ENCODE measurements around the gene GNG13. TPM values are rescaled to one million over a fixed set of nuclear protein-coding genes. Genes with fewer than 3 reads are reported as not detected.
A peak's percentile ranks its signal among the peaks of the same experiment; 100 is the strongest.

The GNG13 gene
- total RNA-seq, 3 donors from 2014 or later (not counting 1 experiment from before 2014, with no cell fraction given): not detected

GRCh38 chr16:787321-787966, 13.1 kb downstream of the GNG13 start:
- H3K27ac ChIP-seq (ENCODE audit: low read length): no peak overlapping the region
- no peaks in the 10 kb centered on the region for H3K27me3 ChIP-seq (ENCODE audit: control insufficient read depth, insufficient read depth, low read length)
- H3K36me3 ChIP-seq (ENCODE audit: control insufficient read depth, insufficient read depth, low read length): peaks cover 5% of the 10 kb centered on the region
- H3K9me3 ChIP-seq (ENCODE audit: control insufficient read depth, insufficient read depth, low read length): no peaks in the 10 kb centered on the region
- intact Hi-C loops (cut with micrococcal nuclease): no loop called here
- peak overlapping the region; percentile 86 for H3K4me3 Mint-ChIP-seq
- TF ChIP-seq, protein P1, sequence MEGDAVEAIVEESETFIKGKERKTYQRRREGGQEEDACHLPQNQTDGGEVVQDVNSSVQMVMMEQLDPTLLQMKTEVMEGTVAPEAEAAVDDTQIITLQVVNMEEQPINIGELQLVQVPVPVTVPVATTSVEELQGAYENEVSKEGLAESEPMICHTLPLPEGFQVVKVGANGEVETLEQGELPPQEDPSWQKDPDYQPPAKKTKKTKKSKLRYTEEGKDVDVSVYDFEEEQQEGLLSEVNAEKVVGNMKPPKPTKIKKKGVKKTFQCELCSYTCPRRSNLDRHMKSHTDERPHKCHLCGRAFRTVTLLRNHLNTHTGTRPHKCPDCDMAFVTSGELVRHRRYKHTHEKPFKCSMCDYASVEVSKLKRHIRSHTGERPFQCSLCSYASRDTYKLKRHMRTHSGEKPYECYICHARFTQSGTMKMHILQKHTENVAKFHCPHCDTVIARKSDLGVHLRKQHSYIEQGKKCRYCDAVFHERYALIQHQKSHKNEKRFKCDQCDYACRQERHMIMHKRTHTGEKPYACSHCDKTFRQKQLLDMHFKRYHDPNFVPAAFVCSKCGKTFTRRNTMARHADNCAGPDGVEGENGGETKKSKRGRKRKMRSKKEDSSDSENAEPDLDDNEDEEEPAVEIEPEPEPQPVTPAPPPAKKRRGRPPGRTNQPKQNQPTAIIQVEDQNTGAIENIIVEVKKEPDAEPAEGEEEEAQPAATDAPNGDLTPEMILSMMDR (IDR thresholded peaks at IDR 0.05): no peak
- peak overlapping the region; percentile 84 for H3K4me3 ChIP-seq (ENCODE audit: low read length)
- no peaks in the 10 kb centered on the region for H3K9me3 Mint-ChIP-seq
- peaks cover 0 to 9% of the 10 kb centered on the region in 2 donors for H3K4me1 Mint-ChIP-seq
- WGBS (ENCODE audit: insufficient coverage): 47% methylated on average over 47 of the region's 47 CpGs
- H3K27me3 Mint-ChIP-seq (ENCODE audit: low read depth in 2 of 2): no peaks in the 10 kb centered on the region
- peak in 1 of 2 donors; percentile 23 for DNase-seq
- peak overlapping the region; percentile 38 to 71 for H3K27ac Mint-ChIP-seq
- peaks cover 29% of the 10 kb centered on the region for H3K4me1 ChIP-seq (ENCODE audit: control insufficient read depth, insufficient read depth, low read length)
- H3K36me3 Mint-ChIP-seq: no peaks in the 10 kb centered on the region
- ATAC-seq: no peak

- TF ChIP-seq, protein P1 (IDR thresholded peaks at IDR 0.05): peak; percentile 69
- 70% methylated on average over 58 of the region's 58 CpGs for WGBS (ENCODE audit: insufficient coverage)
- Histone ChIP-seq H3K27me3 (ENCODE audit: control insufficient read depth, insufficient read depth, low read length) (no peaks in the 10 kb centered on the region), H3K4me1 (ENCODE audit: control insufficient read depth, insufficient read depth, low read length) (peaks cover 29% of the 10 kb centered on the region), H3K4me3 (ENCODE audit: low read length) (no peak overlapping the region), H3K27ac (ENCODE audit: low read length) (no peak overlapping the region), H3K9me3 (ENCODE audit: control insufficient read depth, insufficient read depth, low read length) (no peaks in the 10 kb centered on the region), H3K36me3 (ENCODE audit: control insufficient read depth, insufficient read depth, low read length) (peaks cover 5% of the 10 kb centered on the region)
- no peak for ATAC-seq
- DNase-seq: peak; percentile 64 to 82
- no peaks in the 10 kb centered on the region for H3K9me3 Mint-ChIP-seq
- H3K4me3 Mint-ChIP-seq: peak overlapping the region; percentile 65
- intact Hi-C loops (cut with micrococcal nuclease): loop anchor here (2.0 kb wide), 1 partner anchor 75 kb away; no protein-coding TSS in a partner anchor
- H3K27me3 Mint-ChIP-seq (ENCODE audit: low read depth in 2 of 2): no peaks in the 10 kb centered on the region
- no peaks in the 10 kb centered on the region for H3K36me3 Mint-ChIP-seq
- no peak overlapping the region for H3K27ac Mint-ChIP-seq
- peaks cover 0 to 9% of the 10 kb centered on the region in 2 donors for H3K4me1 Mint-ChIP-seq
Observed at GRCh38 chr16:785563-786535, 14.7 kb downstream of the GNG13 start.

GRCh38 chr16:784431-784830, 16.1 kb downstream of the GNG13 start:
- DNase-seq: no peak
- Histone ChIP-seq H3K9me3 (ENCODE audit: control insufficient read depth, insufficient read depth, low read length) (no peaks in the 10 kb centered on the region), H3K4me1 (ENCODE audit: control insufficient read depth, insufficient read depth, low read length) (peaks cover 27% of the 10 kb centered on the region), H3K27me3 (ENCODE audit: control insufficient read depth, insufficient read depth, low read length) (no peaks in the 10 kb centered on the region), H3K36me3 (ENCODE audit: control insufficient read depth, insufficient read depth, low read length) (peaks cover 5% of the 10 kb centered on the region), H3K4me3 (ENCODE audit: low read length) (no peak overlapping the region), H3K27ac (ENCODE audit: low read length) (no peak overlapping the region)
- TF ChIP-seq, protein P1 (IDR thresholded peaks at IDR 0.05): no peak
- Mint-ChIP-seq H3K27ac (peak overlapping the region in 1 of 2 donors; percentile 41), H3K27me3 (ENCODE audit: low read depth in 2 of 2) (no peaks in the 10 kb centered on the region), H3K9me3 (no peaks in the 10 kb centered on the region), H3K4me1 (peaks cover 0 to 9% of the 10 kb centered on the region in 2 donors), H3K36me3 (no peaks in the 10 kb centered on the region), H3K4me3 (peak overlapping the region; percentile 47)
- no peak for ATAC-seq
- intact Hi-C loops (cut with micrococcal nuclease): loop anchor here (2.0 kb wide), 1 partner anchor 74 kb away; no protein-coding TSS in a partner anchor
- 96% methylated on average over 19 of the region's 19 CpGs for WGBS (ENCODE audit: insufficient coverage)
